Ovary (tissue), 3 donors: ENCODE measurements around the gene LIM2.

Source experiments
- EP300 ChIP-seq: sonication (generic); formaldehyde crosslinking; IDR thresholded peaks from one replicate; pipeline ENCODE4 v1.6.1; 2017; ENCODE audit warnings: antibody characterized with exemption
- POLR2A ChIP-seq: fragments of 450-650 bp; IDR thresholded peaks from one replicate; pipeline ENCODE4 v1.6.1; 2017; ENCODE audit warnings: antibody characterized with exemption, mild to moderate bottlenecking, moderate library complexity
- TF ChIP-seq, protein P1 (sequence below), 3 donors: fragments of 450-650 bp in 2 of 3; fragments of 200-600 bp in 1 of 3; IDR thresholded peaks; one replicate each; pipeline versions ENCODE4 v1.5.1 to v1.8.0; 2016 to 2022; ENCODE audit warnings: antibody characterized with exemption in 3 of 3, mild to moderate bottlenecking in 1 of 3
- donor health status: DM: no; HTN: no; CAD: no.

DNA sequence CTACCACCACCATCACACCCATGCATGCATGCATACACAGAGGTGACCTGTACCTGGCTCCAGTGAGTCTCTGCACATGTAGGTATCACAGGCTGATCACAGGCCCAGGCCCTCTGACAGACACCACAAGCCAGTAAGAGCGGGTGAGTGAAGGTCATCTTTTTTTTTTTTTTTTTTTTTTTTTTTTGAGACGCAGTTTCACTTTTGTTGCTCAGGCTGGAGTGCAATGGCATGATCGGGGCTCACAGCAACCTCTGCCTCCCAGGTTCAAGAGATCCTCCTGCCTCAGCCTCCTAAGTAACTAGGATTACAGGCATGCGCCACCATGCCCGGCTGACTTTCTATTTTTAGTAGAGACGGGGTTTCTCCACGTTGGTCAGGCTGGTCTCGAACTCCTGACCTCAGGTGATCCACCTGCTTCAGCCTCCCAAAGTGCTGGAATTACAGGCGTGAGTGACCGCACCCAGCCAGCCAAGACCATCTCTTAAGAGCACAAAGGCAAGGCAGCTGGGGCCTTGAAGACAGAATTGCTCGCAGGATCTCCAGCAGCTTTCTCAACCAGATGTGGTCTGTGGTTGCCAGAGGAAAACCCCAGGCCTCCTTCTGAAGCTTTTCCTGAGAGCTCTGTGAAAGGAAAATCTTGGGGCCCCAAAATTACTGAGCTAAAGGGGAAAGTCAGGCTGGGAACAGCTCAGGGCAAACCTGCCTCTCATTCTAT, 12.1 kb downstream of the LIM2 start:
- TF ChIP-seq POLR2A (no peak), EP300 (no peak)
- TF ChIP-seq, protein P1, sequence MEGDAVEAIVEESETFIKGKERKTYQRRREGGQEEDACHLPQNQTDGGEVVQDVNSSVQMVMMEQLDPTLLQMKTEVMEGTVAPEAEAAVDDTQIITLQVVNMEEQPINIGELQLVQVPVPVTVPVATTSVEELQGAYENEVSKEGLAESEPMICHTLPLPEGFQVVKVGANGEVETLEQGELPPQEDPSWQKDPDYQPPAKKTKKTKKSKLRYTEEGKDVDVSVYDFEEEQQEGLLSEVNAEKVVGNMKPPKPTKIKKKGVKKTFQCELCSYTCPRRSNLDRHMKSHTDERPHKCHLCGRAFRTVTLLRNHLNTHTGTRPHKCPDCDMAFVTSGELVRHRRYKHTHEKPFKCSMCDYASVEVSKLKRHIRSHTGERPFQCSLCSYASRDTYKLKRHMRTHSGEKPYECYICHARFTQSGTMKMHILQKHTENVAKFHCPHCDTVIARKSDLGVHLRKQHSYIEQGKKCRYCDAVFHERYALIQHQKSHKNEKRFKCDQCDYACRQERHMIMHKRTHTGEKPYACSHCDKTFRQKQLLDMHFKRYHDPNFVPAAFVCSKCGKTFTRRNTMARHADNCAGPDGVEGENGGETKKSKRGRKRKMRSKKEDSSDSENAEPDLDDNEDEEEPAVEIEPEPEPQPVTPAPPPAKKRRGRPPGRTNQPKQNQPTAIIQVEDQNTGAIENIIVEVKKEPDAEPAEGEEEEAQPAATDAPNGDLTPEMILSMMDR (IDR thresholded peaks at IDR 0.05) = no peak
